Esophagus squamous epithelium (tissue), 4 donors: ENCODE results near the gene KIF3C.
A peak's percentile ranks its signal among the peaks of the same experiment; 100 is the strongest.

Experiments used
- CTCF ChIP-seq, 6 experiments: fragments of 450-650 bp in 4 of 6; fragments of 200-600 bp in 2 of 6; sonication (generic) in 2 of 6; IDR thresholded peaks; one replicate each; pipeline ENCODE4 v1.5.1; 2016 to 2019; ENCODE audit warnings: antibody characterized with exemption in 6 of 6, mild to moderate bottlenecking in 4 of 6, moderate library complexity in 4 of 6
- POLR2A ChIP-seq, 4 donors: fragments of 450-650 bp; IDR thresholded peaks; one replicate each; pipeline ENCODE4 v1.6.1; 2017; ENCODE audit warnings: antibody characterized with exemption in 4 of 4, mild to moderate bottlenecking in 4 of 4, moderate library complexity in 3 of 4

DNA sequence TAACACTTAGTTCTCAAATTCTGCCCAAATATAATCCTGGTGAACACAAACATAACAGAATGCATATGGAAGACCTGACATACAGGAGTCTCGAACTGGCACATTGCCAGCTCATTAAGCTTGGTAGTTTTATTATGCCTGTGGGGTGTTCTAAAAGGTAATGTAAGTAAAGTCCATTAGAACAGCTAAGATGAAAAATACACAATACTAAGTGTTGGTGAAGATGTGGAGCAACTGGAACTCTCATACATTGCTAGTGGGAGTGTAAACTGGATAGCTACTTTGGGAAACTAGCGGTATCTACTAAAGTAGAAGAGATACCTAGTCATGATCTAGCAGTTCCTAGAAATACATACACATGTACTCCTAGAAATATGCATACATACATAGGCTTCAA lies 27.3 kb upstream of the KIF3C start:
- TF ChIP-seq CTCF (IDR thresholded peaks at IDR 0.05) (peak in 1 of 6 experiments; percentile 6), POLR2A (IDR thresholded peaks at IDR 0.05) (no peak)
